ENCODE results near the gene DAB2IP.

The DAB2IP gene

GRCh38 chr9:121698627-121699570, 47.5 kb downstream of the DAB2IP start:
- H3K27ac Mint-ChIP-seq: no peak overlapping the region
- no peaks in the 10 kb centered on the region for H3K9me3 Mint-ChIP-seq
- peaks cover 8% of the 10 kb centered on the region for H3K36me3 Mint-ChIP-seq (ENCODE audit: low read depth)
- peak overlapping the region; percentile 37 to 80 (median 76) for H3K4me3 Mint-ChIP-seq
- TF ChIP-seq CTCF (IDR thresholded peaks at IDR 0.05; ENCODE audit: unreplicated experiment in 3 of 3): no peak
- H3K4me1 Mint-ChIP-seq: no peaks in the 10 kb centered on the region
- no peaks in the 10 kb centered on the region for H3K27me3 Mint-ChIP-seq (ENCODE audit: low read depth)

- no peaks in the 10 kb centered on the region for H3K4me1 Mint-ChIP-seq
- H3K9me3 Mint-ChIP-seq: no peaks in the 10 kb centered on the region
- H3K4me3 Mint-ChIP-seq: peak overlapping the region; percentile 76 to 80 (median 78)
- H3K27ac Mint-ChIP-seq: no peak overlapping the region
- TF ChIP-seq CTCF (IDR thresholded peaks at IDR 0.05; ENCODE audit: unreplicated experiment in 3 of 3): no peak
- peaks cover 8% of the 10 kb centered on the region for H3K36me3 Mint-ChIP-seq (ENCODE audit: low read depth)
- no peaks in the 10 kb centered on the region for H3K27me3 Mint-ChIP-seq (ENCODE audit: low read depth)
Measured at GRCh38 chr9:121699571-121700164, 48.2 kb downstream of the DAB2IP start.

- Mint-ChIP-seq H3K27me3 (ENCODE audit: low read depth) (no peaks in the 10 kb centered on the region), H3K4me3 (peak overlapping the region; percentile 76 to 80 (median 78)), H3K36me3 (ENCODE audit: low read depth) (peaks cover 8% of the 10 kb centered on the region), H3K9me3 (no peaks in the 10 kb centered on the region), H3K27ac (no peak overlapping the region), H3K4me1 (no peaks in the 10 kb centered on the region)
- TF ChIP-seq CTCF (IDR thresholded peaks at IDR 0.05; ENCODE audit: unreplicated experiment in 3 of 3): peak; percentile 31 to 44 (median 38)
Measured at GRCh38 chr9:121700165-121700831, 48.9 kb downstream of the DAB2IP start.

GRCh38 chr9:121700832-121701419, 49.5 kb downstream of the DAB2IP start:
- H3K4me3 Mint-ChIP-seq: peak overlapping the region; percentile 76 to 80 (median 78)
- peaks cover 8% of the 10 kb centered on the region for H3K36me3 Mint-ChIP-seq (ENCODE audit: low read depth)
- H3K9me3 Mint-ChIP-seq: no peaks in the 10 kb centered on the region
- no peaks in the 10 kb centered on the region for H3K4me1 Mint-ChIP-seq
- TF ChIP-seq CTCF (IDR thresholded peaks at IDR 0.05; ENCODE audit: unreplicated experiment in 3 of 3): no peak
- H3K27ac Mint-ChIP-seq: no peak overlapping the region
- no peaks in the 10 kb centered on the region for H3K27me3 Mint-ChIP-seq (ENCODE audit: low read depth)

GRCh38 chr9:121701736-121702261, 50.4 kb downstream of the DAB2IP start:
- Mint-ChIP-seq H3K27me3 (ENCODE audit: low read depth) (no peaks in the 10 kb centered on the region), H3K9me3 (no peaks in the 10 kb centered on the region), H3K4me1 (no peaks in the 10 kb centered on the region), H3K27ac (no peak overlapping the region), H3K4me3 (peak overlapping the region; percentile 31 to 78 (median 76)), H3K36me3 (ENCODE audit: low read depth) (peaks cover 8% of the 10 kb centered on the region)
- TF ChIP-seq CTCF (IDR thresholded peaks at IDR 0.05; ENCODE audit: unreplicated experiment in 3 of 3): no peak

All from nephron (organoid).